Measurements from ENCODE around the gene IRGQ. TPM values are rescaled to one million over a fixed set of nuclear protein-coding genes. Genes with fewer than 3 reads are reported as not detected.

IRGQ gene
- polyA plus RNA-seq, 3 donors: 1.8 to 49.6 (median 2.9) TPM

DNA sequence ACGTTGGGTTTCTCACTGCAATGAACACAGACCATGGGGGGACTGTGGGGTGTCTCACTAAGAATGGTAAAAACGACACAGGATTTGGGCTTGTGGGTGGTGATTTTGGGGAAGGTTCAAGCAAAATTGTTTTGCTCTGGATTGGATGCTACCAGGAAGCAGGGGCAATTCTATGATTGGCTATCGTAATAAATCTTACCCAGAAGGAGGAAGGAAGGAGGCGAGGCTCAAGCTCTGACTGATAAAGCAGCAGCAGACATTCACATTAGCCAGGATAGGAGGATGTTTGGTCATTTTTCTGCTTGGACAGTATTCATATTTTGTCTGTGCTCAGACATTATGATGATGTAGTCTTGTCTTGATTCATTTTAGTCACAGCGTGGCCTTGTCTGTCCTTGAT, 1.9 kb upstream of the IRGQ start:
- Mint-ChIP-seq H3K4me3 (no peak overlapping the region), H3K27ac (peak overlapping the region; percentile 71 to 99 (median 98)), H3K36me3 (peaks cover 38 to 47% of the 10 kb centered on the region in 2 donors), H3K4me1 (peaks cover 27% of the 10 kb centered on the region), H3K9me3 (no peaks in the 10 kb centered on the region), H3K27me3 (ENCODE audit: low read depth in 3 of 3) (no peaks in the 10 kb centered on the region)
- H3K4me1 ChIP-seq (ENCODE audit: control insufficient read depth in 1 of 2, insufficient read depth in 2 of 2, low read length in 2 of 2): peaks cover 31 to 35% of the 10 kb centered on the region in 2 donors
- peaks cover 32 to 60% of the 10 kb centered on the region in 2 donors for H3K36me3 ChIP-seq (replicated peaks in 1 of 2; ENCODE audit: control insufficient read depth in 1 of 2, insufficient read depth in 2 of 2, low read length in 2 of 2)
- WGBS (ENCODE audit: insufficient coverage): 28% methylated on average over 5 of the region's 5 CpGs
- no peak overlapping the region for H3K9ac ChIP-seq (ENCODE audit: insufficient read depth, low read length, poor library complexity, severe bottlenecking)
- H2AFZ ChIP-seq (ENCODE audit: insufficient read depth, low read depth, low read length, poor library complexity, severe bottlenecking): no peak overlapping the region
- H3K9me3 ChIP-seq (replicated peaks in 1 of 2; ENCODE audit: control insufficient read depth in 1 of 2, insufficient read depth in 1 of 2, low read length in 2 of 2): no peaks in the 10 kb centered on the region
- H3K79me2 ChIP-seq (ENCODE audit: insufficient read depth, low read length): peaks cover 35% of the 10 kb centered on the region
- peak overlapping the region in 1 of 3 experiments; percentile 91 for H3K4me3 ChIP-seq (replicated peaks in 1 of 3; ENCODE audit: low read depth in 2 of 3, low read length in 3 of 3)
- intact Hi-C loops (cut with micrococcal nuclease): loop anchor here in 1 of 2 donors (2.0 to 10.0 kb wide), 2 partner anchors 21 to 63 kb away; partner anchors contain the start of genes ZNF428 and ZNF575
- H3K27ac ChIP-seq (ENCODE audit: low read depth in 1 of 2, low read length in 2 of 2): peak overlapping the region in 1 of 2 donors; percentile 99
- DNase-seq: no peak
- TF ChIP-seq, protein P1, sequence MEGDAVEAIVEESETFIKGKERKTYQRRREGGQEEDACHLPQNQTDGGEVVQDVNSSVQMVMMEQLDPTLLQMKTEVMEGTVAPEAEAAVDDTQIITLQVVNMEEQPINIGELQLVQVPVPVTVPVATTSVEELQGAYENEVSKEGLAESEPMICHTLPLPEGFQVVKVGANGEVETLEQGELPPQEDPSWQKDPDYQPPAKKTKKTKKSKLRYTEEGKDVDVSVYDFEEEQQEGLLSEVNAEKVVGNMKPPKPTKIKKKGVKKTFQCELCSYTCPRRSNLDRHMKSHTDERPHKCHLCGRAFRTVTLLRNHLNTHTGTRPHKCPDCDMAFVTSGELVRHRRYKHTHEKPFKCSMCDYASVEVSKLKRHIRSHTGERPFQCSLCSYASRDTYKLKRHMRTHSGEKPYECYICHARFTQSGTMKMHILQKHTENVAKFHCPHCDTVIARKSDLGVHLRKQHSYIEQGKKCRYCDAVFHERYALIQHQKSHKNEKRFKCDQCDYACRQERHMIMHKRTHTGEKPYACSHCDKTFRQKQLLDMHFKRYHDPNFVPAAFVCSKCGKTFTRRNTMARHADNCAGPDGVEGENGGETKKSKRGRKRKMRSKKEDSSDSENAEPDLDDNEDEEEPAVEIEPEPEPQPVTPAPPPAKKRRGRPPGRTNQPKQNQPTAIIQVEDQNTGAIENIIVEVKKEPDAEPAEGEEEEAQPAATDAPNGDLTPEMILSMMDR (IDR thresholded peaks at IDR 0.05): no peak
- H3K27me3 ChIP-seq (ENCODE audit: control insufficient read depth in 2 of 2, insufficient read depth in 2 of 2, low read length in 2 of 2): no peaks in the 10 kb centered on the region
- peaks cover 12% of the 10 kb centered on the region for H4K20me1 ChIP-seq (ENCODE audit: insufficient read depth, low read length)
- H3K4me2 ChIP-seq (replicated peaks; ENCODE audit: extremely low read depth, low read length, poor library complexity, severe bottlenecking): peak overlapping the region; percentile 92

DNA sequence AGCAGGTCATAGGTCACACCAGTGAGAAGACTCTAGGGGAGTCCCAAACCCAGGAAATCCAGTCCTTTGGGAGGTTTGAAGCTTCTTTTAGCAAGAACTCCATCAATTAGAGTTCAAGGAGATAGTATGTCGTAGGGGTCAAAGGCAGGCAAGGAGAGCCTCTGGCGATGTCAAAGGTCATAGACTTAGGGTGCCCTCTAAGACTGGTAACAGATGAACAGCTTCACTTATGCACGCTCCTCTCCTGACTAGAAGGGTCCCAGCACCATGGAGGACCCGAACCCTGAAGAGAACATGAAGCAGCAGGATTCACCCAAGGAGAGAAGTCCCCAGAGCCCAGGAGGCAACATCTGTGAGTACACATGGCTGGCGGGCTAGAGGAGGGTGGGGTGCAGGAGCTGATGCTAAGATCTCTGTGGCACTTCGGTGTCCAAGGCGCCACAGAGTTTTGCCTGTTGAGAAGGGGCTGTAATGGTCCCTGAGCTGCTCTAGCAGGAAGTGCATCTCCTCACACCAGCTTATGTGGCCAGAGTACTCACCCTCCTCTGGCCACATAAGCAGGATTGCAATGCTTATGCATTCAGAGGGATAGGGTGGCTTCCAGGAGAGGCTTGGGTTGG, 1.0 kb upstream of the IRGQ start:
- 8% methylated on average over 3 of the region's 7 CpGs for WGBS (ENCODE audit: insufficient coverage)
- peak overlapping the region; percentile 98 for H3K4me3 Mint-ChIP-seq
- H3K79me2 ChIP-seq (ENCODE audit: insufficient read depth, low read length): peaks cover 35% of the 10 kb centered on the region

More for the DNA sequence above, 1.0 kb upstream of the IRGQ start:
- no peaks in the 10 kb centered on the region for H3K9me3 Mint-ChIP-seq
- Histone ChIP-seq H3K4me3 (replicated peaks in 1 of 3; ENCODE audit: low read depth in 2 of 3, low read length in 3 of 3) (peak overlapping the region; percentile 71 to 91 (median 73)), H3K27ac (ENCODE audit: low read depth in 1 of 2, low read length in 2 of 2) (peak overlapping the region; percentile 93 to 99), H4K20me1 (ENCODE audit: insufficient read depth, low read length) (peaks cover 12% of the 10 kb centered on the region), H3K9ac (ENCODE audit: insufficient read depth, low read length, poor library complexity, severe bottlenecking) (peak overlapping the region; percentile 94), H3K9me3 (replicated peaks in 1 of 2; ENCODE audit: control insufficient read depth in 1 of 2, insufficient read depth in 1 of 2, low read length in 2 of 2) (no peaks in the 10 kb centered on the region), H3K36me3 (replicated peaks in 1 of 2; ENCODE audit: control insufficient read depth in 1 of 2, insufficient read depth in 2 of 2, low read length in 2 of 2) (peaks cover 38 to 60% of the 10 kb centered on the region in 2 donors), H3K4me2 (replicated peaks; ENCODE audit: extremely low read depth, low read length, poor library complexity, severe bottlenecking) (peak overlapping the region; percentile 92), H3K27me3 (ENCODE audit: control insufficient read depth in 2 of 2, insufficient read depth in 2 of 2, low read length in 2 of 2) (no peaks in the 10 kb centered on the region), H2AFZ (ENCODE audit: insufficient read depth, low read depth, low read length, poor library complexity, severe bottlenecking) (peak overlapping the region; percentile 87), H3K4me1 (ENCODE audit: control insufficient read depth in 1 of 2, insufficient read depth in 2 of 2, low read length in 2 of 2) (peaks cover 31 to 35% of the 10 kb centered on the region in 2 donors)
- TF ChIP-seq, protein P1 (IDR thresholded peaks at IDR 0.05): no peak
- no peak for DNase-seq
- peaks cover 27% of the 10 kb centered on the region for H3K4me1 Mint-ChIP-seq
- no peaks in the 10 kb centered on the region for H3K27me3 Mint-ChIP-seq (ENCODE audit: low read depth in 3 of 3)
- intact Hi-C loops (cut with micrococcal nuclease): loop anchor here (1.0 to 10.0 kb wide), 4 partner anchors 22 to 64 kb away; partner anchors contain the start of genes PINLYP (in 2 of the 2), XRCC1 (in 2 of the 2), ZNF575 (in 2 of the 2) and ZNF428 (in 1 of the 2)
- peak overlapping the region; percentile 98 to 100 (median 99) for H3K27ac Mint-ChIP-seq
- H3K36me3 Mint-ChIP-seq: peaks cover 38 to 49% of the 10 kb centered on the region in 2 donors

All from CD14-positive monocyte (primary cell).